Liver (tissue), 9 donors: ENCODE results near the gene SWI5. TPM values are rescaled to one million over a fixed set of nuclear protein-coding genes. Genes with fewer than 3 reads are reported as not detected.

Experiments
- DNase-seq: peaks from one replicate; pipeline ENCODE4 v3.0.0-alpha.2; 2017; ENCODE audit warnings: low spot score
- H3K27ac ChIP-seq, 2 donors: one replicate each; pipeline ENCODE4 v1.7.0; 2013; ENCODE audit warnings: inconsistent platforms in 2 of 2, low read length in 2 of 2, control low read depth in 1 of 2, low read depth in 1 of 2, mild to moderate bottlenecking in 1 of 2
- H3K27me3 ChIP-seq, 4 donors: one replicate each; pipeline versions ENCODE4 v1.6.1 to v1.7.0; 2013; ENCODE audit warnings: low read length in 3 of 4, inconsistent platforms in 1 of 4, mild to moderate bottlenecking in 1 of 4, moderate library complexity in 1 of 4; ENCODE audit not compliant: control insufficient read depth in 4 of 4, insufficient read depth in 4 of 4
- H3K36me3 ChIP-seq, 4 donors: one replicate each; pipeline versions ENCODE4 v1.6.1 to v1.7.0; 2013; ENCODE audit warnings: low read length in 3 of 4, mild to moderate bottlenecking in 3 of 4, low read depth in 1 of 4, moderate library complexity in 1 of 4; ENCODE audit not compliant: control insufficient read depth in 4 of 4, insufficient read depth in 3 of 4
- H3K4me1 ChIP-seq, 4 donors: one replicate each; pipeline versions ENCODE4 v1.6.1 to v1.7.0; 2013; ENCODE audit warnings: low read length in 3 of 4, mild to moderate bottlenecking in 3 of 4, moderate library complexity in 1 of 4; ENCODE audit not compliant: control insufficient read depth in 4 of 4, insufficient read depth in 4 of 4
- H3K4me3 ChIP-seq, 3 donors: one replicate each; pipeline versions ENCODE4 v1.6.1 to v1.7.0; 2013; ENCODE audit warnings: low read length in 3 of 3, control low read depth in 1 of 3, low read depth in 1 of 3, mild to moderate bottlenecking in 1 of 3
- H3K9ac ChIP-seq, 2 donors: one replicate each; pipeline ENCODE4 v1.7.0; 2013; ENCODE audit warnings: low read length in 2 of 2, mild to moderate bottlenecking in 2 of 2, moderate library complexity in 2 of 2, control low read depth in 1 of 2, low read depth in 1 of 2
- H3K9me3 ChIP-seq, 4 donors: one replicate each; pipeline versions ENCODE4 v1.6.1 to v1.7.0; 2013; ENCODE audit warnings: low read length in 3 of 4; ENCODE audit not compliant: control insufficient read depth in 4 of 4
- EGR1 ChIP-seq, 2 donors: IDR thresholded peaks; 2 replicates each; pipeline ENCODE4 v1.6.1; 2016 to 2018; ENCODE audit warnings: antibody characterized with exemption in 2 of 2, low read depth in 2 of 2
- FOXA1 ChIP-seq: IDR thresholded peaks from 2 replicates; pipeline ENCODE4 v1.6.1; 2016; ENCODE audit warnings: antibody characterized with exemption
- FOXA2 ChIP-seq: IDR thresholded peaks from 2 replicates; pipeline ENCODE4 v1.6.1; 2016; ENCODE audit warnings: antibody characterized with exemption
- GABPA ChIP-seq, 2 donors: IDR thresholded peaks in 1 of 2; conservative IDR thresholded peaks in 1 of 2; 2 replicates each; pipeline ENCODE4 v1.6.1; 2016; ENCODE audit warnings: antibody characterized with exemption in 2 of 2, mild to moderate bottlenecking in 1 of 2, moderate library complexity in 1 of 2
- HNF4A ChIP-seq, 2 donors: conservative IDR thresholded peaks; 2 replicates each; pipeline ENCODE4 v1.6.1; 2016; ENCODE audit warnings: antibody characterized with exemption in 2 of 2, mild to moderate bottlenecking in 2 of 2
- HNF4G ChIP-seq: IDR thresholded peaks from 2 replicates; pipeline ENCODE4 v1.6.1; 2016; ENCODE audit warnings: antibody characterized with exemption
- JUND ChIP-seq, 2 donors: IDR thresholded peaks; 2 replicates each; pipeline ENCODE4 v1.6.1; 2016; ENCODE audit warnings: antibody characterized with exemption in 2 of 2
- NR2F2 ChIP-seq: IDR thresholded peaks from 2 replicates; pipeline ENCODE4 v1.6.1; 2016; ENCODE audit warnings: antibody characterized with exemption
- RAD21 ChIP-seq, 2 donors: IDR thresholded peaks; 2 replicates each; pipeline ENCODE4 v1.6.1; 2016; ENCODE audit warnings: antibody characterized with exemption in 2 of 2, mild to moderate bottlenecking in 2 of 2
- SP1 ChIP-seq: IDR thresholded peaks from 2 replicates; pipeline ENCODE4 v1.6.1; 2018; ENCODE audit warnings: antibody characterized with exemption, mild to moderate bottlenecking
- TAF1 ChIP-seq: conservative IDR thresholded peaks from 2 replicates; pipeline ENCODE4 v1.6.1; 2016; ENCODE audit warnings: antibody characterized with exemption, mild to moderate bottlenecking
- YY1 ChIP-seq: IDR thresholded peaks from 2 replicates; pipeline ENCODE4 v1.6.1; 2016; ENCODE audit warnings: antibody characterized with exemption, mild to moderate bottlenecking
- ZBTB33 ChIP-seq: IDR thresholded peaks from 2 replicates; pipeline ENCODE4 v1.6.1; 2016; ENCODE audit warnings: antibody characterized with exemption
- WGBS: extraction: QIAGEN DNeasy Blood & Tissue Kit; methylation state at CpG from one replicate; pipeline ENCODE4 v1.1.7; 2013; 5-methylcytosine and 5-hydroxymethylcytosine counted together
- polyA plus RNA-seq, 2 donors: library from polyadenylated mRNA; stranded (reverse) in 1 of 2; unstranded in 1 of 2; fragments of 200-250 nt in 1 of 2; fragments of >200 nt in 1 of 2; fragmentation: Nextera tagmentation in 1 of 2; extraction: Ambion mirVana in 1 of 2; gene quantifications; one replicate each; pipeline versions ENCODE4 v1.2.1 to v1.2.3, GENCODE V29; 2013 to 2015
- total RNA-seq, 2 donors: library from RNA; depleted of rRNA; stranded (reverse); fragments of >200 nt; gene quantifications; one replicate each; pipeline ENCODE4 v1.2.3, GENCODE V29; 2014
- TF ChIP-seq, protein P1 (sequence below): IDR thresholded peaks from 2 replicates; pipeline ENCODE4 v1.6.1; 2016; ENCODE audit warnings: antibody characterized with exemption
- TF ChIP-seq, protein P2 (sequence below): IDR thresholded peaks from 2 replicates; pipeline ENCODE4 v1.6.1; 2016; ENCODE audit warnings: antibody characterized with exemption, mild to moderate bottlenecking
- TF ChIP-seq, protein P3 (sequence below): IDR thresholded peaks from 2 replicates; pipeline ENCODE4 v1.6.1; 2016; ENCODE audit warnings: antibody characterized with exemption
- TF ChIP-seq, protein P4 (sequence below): fragments of 150-350 bp; IDR thresholded peaks from 2 replicates; pipeline ENCODE4 v1.5.1; 2017; ENCODE audit warnings: improper control_type of control experiment, low read depth, low read length; ENCODE audit not compliant: missing input control
- donor health status: healthy.
- donor health status: healthy.
- donor health status: healthy.
- donor health status: healthy.
- donor health status: healthy.

The SWI5 gene
- total and polyA plus RNA-seq, 4 donors: 10.7 to 34.0 (median 16.2) TPM

DNA sequence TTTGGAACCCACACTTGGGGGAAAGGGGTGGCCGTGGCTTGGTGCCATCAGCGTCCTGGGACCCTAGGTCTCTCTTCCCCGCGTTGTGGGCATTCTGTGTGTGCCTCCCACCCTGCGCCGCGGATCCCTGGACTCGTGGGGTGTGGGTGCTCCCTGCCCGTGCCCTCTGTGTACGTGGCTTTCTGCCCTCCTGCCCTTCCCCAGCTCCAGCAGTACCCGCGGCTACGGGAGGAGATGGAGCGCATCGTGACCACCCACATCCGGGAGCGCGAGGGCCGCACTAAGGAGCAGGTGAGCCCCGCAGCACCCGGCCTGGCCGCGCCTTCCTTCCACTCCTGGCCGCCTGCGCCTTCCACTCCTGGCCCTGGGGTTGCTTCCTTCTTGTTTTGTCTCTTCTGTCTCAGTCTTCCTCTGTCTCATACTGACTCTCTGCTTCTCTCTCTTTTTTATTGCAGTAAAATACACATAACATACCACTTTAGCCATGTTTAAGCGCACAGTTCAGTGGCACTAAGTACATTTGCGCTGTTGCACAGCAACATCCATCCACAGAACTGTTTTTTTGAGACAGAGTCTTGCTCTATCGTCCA lies 42.2 kb upstream of the SWI5 start:
- 87% methylated on average over 28 of the region's 28 CpGs for WGBS
- DNase-seq: no peak
- no peaks in the 10 kb centered on the region for H3K4me1 ChIP-seq

DNA sequence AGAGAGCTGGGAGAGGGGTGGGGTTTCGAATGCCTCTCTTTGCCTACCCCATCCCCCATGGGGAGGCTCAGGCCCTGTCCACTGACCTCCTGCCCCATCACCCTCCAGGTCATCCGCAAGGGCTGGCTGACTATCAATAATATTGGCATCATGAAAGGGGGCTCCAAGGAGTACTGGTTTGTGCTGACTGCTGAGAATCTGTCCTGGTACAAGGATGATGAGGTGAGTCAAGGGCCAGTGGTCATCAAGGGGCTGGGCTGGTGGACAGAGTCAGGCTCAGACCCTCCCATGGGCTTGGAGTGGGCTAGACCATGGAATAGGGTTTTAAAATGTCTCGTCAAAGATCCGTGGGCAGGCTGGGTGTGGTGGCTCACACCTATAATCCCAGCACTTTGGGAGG lies 34.0 kb upstream of the SWI5 start:
- Histone ChIP-seq H3K36me3 (no peaks in the 10 kb centered on the region), H3K9ac (no peak overlapping the region), H3K9me3 (no peaks in the 10 kb centered on the region), H3K4me1 (peaks cover 0 to 5% (median under 1%) of the 10 kb centered on the region in 4 donors), H3K27me3 (no peaks in the 10 kb centered on the region), H3K4me3 (no peak overlapping the region), H3K27ac (no peak overlapping the region)
- DNase-seq: no peak
- 90% methylated on average over 4 of the region's 4 CpGs for WGBS
- no peak for TF ChIP-seq SP1
- no peak for TF ChIP-seq EGR1 (IDR thresholded peaks at IDR 0.05; ENCODE audit: low read depth in 2 of 2)
- no peak for TF ChIP-seq RAD21 (IDR thresholded peaks at IDR 0.05)
- TF ChIP-seq, protein P1, sequence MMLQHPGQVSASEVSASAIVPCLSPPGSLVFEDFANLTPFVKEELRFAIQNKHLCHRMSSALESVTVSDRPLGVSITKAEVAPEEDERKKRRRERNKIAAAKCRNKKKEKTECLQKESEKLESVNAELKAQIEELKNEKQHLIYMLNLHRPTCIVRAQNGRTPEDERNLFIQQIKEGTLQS: no peak
- TF ChIP-seq, protein P2, sequence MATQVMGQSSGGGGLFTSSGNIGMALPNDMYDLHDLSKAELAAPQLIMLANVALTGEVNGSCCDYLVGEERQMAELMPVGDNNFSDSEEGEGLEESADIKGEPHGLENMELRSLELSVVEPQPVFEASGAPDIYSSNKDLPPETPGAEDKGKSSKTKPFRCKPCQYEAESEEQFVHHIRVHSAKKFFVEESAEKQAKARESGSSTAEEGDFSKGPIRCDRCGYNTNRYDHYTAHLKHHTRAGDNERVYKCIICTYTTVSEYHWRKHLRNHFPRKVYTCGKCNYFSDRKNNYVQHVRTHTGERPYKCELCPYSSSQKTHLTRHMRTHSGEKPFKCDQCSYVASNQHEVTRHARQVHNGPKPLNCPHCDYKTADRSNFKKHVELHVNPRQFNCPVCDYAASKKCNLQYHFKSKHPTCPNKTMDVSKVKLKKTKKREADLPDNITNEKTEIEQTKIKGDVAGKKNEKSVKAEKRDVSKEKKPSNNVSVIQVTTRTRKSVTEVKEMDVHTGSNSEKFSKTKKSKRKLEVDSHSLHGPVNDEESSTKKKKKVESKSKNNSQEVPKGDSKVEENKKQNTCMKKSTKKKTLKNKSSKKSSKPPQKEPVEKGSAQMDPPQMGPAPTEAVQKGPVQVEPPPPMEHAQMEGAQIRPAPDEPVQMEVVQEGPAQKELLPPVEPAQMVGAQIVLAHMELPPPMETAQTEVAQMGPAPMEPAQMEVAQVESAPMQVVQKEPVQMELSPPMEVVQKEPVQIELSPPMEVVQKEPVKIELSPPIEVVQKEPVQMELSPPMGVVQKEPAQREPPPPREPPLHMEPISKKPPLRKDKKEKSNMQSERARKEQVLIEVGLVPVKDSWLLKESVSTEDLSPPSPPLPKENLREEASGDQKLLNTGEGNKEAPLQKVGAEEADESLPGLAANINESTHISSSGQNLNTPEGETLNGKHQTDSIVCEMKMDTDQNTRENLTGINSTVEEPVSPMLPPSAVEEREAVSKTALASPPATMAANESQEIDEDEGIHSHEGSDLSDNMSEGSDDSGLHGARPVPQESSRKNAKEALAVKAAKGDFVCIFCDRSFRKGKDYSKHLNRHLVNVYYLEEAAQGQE: no peak
- TF ChIP-seq FOXA2: no peak
- no peak for TF ChIP-seq TAF1
- TF ChIP-seq NR2F2: no peak
- TF ChIP-seq YY1: no peak
- no peak for TF ChIP-seq JUND (IDR thresholded peaks at IDR 0.05)
- TF ChIP-seq GABPA (IDR thresholded peaks at IDR 0.05 in 1 of 2, conservative IDR thresholded peaks at IDR 0.05 in 1 of 2): no peak
- TF ChIP-seq HNF4A (conservative IDR thresholded peaks at IDR 0.05): no peak
- TF ChIP-seq ZBTB33: no peak

More for the DNA sequence above, 42.2 kb upstream of the SWI5 start:
- TF ChIP-seq, protein P3, sequence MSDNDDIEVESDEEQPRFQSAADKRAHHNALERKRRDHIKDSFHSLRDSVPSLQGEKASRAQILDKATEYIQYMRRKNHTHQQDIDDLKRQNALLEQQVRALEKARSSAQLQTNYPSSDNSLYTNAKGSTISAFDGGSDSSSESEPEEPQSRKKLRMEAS: no peak
- TF ChIP-seq RAD21 (IDR thresholded peaks at IDR 0.05): no peak
- TF ChIP-seq YY1: no peak
- TF ChIP-seq HNF4A (conservative IDR thresholded peaks at IDR 0.05): no peak
- TF ChIP-seq, protein P2: no peak
- no peak for TF ChIP-seq SP1
- TF ChIP-seq, protein P4, sequence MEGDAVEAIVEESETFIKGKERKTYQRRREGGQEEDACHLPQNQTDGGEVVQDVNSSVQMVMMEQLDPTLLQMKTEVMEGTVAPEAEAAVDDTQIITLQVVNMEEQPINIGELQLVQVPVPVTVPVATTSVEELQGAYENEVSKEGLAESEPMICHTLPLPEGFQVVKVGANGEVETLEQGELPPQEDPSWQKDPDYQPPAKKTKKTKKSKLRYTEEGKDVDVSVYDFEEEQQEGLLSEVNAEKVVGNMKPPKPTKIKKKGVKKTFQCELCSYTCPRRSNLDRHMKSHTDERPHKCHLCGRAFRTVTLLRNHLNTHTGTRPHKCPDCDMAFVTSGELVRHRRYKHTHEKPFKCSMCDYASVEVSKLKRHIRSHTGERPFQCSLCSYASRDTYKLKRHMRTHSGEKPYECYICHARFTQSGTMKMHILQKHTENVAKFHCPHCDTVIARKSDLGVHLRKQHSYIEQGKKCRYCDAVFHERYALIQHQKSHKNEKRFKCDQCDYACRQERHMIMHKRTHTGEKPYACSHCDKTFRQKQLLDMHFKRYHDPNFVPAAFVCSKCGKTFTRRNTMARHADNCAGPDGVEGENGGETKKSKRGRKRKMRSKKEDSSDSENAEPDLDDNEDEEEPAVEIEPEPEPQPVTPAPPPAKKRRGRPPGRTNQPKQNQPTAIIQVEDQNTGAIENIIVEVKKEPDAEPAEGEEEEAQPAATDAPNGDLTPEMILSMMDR: no peak
- TF ChIP-seq HNF4G: no peak
- TF ChIP-seq EGR1 (IDR thresholded peaks at IDR 0.05; ENCODE audit: low read depth in 2 of 2): no peak
- no peak for TF ChIP-seq GABPA (IDR thresholded peaks at IDR 0.05 in 1 of 2, conservative IDR thresholded peaks at IDR 0.05 in 1 of 2)
- TF ChIP-seq FOXA1: no peak
- TF ChIP-seq JUND (IDR thresholded peaks at IDR 0.05): no peak
- H3K9ac ChIP-seq: no peak overlapping the region
- no peaks in the 10 kb centered on the region for H3K9me3 ChIP-seq
- no peaks in the 10 kb centered on the region for H3K27me3 ChIP-seq
- no peak overlapping the region for H3K4me3 ChIP-seq
- no peaks in the 10 kb centered on the region for H3K36me3 ChIP-seq
- H3K27ac ChIP-seq: no peak overlapping the region
